Tibial artery (tissue), 4 donors: ENCODE data around the gene DUSP28.
"Not testable (repeated sequence)": the region's sequence is repeated elsewhere in the genome, so short reads cannot be mapped to it uniquely, and the experiment has no call there.

Experiments used
- DNase-seq, 2 donors: peaks; one replicate each; pipeline ENCODE4 v3.0.0-alpha.2; 2019
- H3K27ac ChIP-seq, 2 donors: fragments of 200-600 bp; sonication (generic) in 1 of 2; 1 replicate in 1 of 2; 2 replicates in 1 of 2; pipeline ENCODE4 v1.5.1; 2018 to 2019; ENCODE audit warnings: mild to moderate bottlenecking in 1 of 2
- H3K27me3 ChIP-seq, 2 donors: fragments of 200-600 bp; sonication (generic) in 1 of 2; one replicate each; pipeline versions ENCODE4 v1.5.1 to v1.6.0; 2016 to 2019
- H3K36me3 ChIP-seq, 3 donors: fragments of 200-600 bp; sonication (generic) in 2 of 3; one replicate each; pipeline ENCODE4 v1.5.1; 2016 to 2019; ENCODE audit warnings: mild to moderate bottlenecking in 2 of 3
- H3K4me1 ChIP-seq, 4 donors: fragments of 200-600 bp; sonication (generic) in 2 of 4; 1 replicate in 3 of 4; 2 replicates in 1 of 4; pipeline ENCODE4 v1.5.1; 2016 to 2019
- H3K4me3 ChIP-seq, 2 donors: fragments of 200-600 bp; sonication (generic) in 1 of 2; 1 replicate in 1 of 2; 2 replicates in 1 of 2; pipeline ENCODE4 v1.5.1; 2018 to 2019; ENCODE audit warnings: mild to moderate bottlenecking in 2 of 2
- H3K9me3 ChIP-seq, 3 donors: fragments of 200-600 bp; sonication (generic) in 1 of 3; one replicate each; pipeline ENCODE4 v1.5.1; 2016 to 2019
- CTCF ChIP-seq, 2 experiments: fragments of 200-600 bp in 1 of 2; fragments of 450-650 bp in 1 of 2; IDR thresholded peaks; one replicate each; pipeline ENCODE4 v1.5.1; 2017 to 2019; ENCODE audit warnings: antibody characterized with exemption in 2 of 2, mild to moderate bottlenecking in 1 of 2, moderate library complexity in 1 of 2
- intact Hi-C: fragments of 100-400 bp; cut with DNase I; formaldehyde crosslinking; loops from one replicate; pipeline ENCODE4 v1.15.0; 2023; ENCODE audit warnings: low total_unique reads

Gene DUSP28

GRCh38 chr2:240529344-240529999 lies 30.7 kb upstream of the DUSP28 start:
- peaks cover 36 to 51% (median 43%) of the 10 kb centered on the region in 3 donors for H3K36me3 ChIP-seq
- H3K4me3 ChIP-seq: no peak overlapping the region
- DNase-seq: no peak
- H3K9me3 ChIP-seq: peaks cover 0 to 23% (median 4%) of the 10 kb centered on the region in 3 donors
- no peak overlapping the region for H3K27ac ChIP-seq
- no peaks in the 10 kb centered on the region for H3K4me1 ChIP-seq
- no peak for TF ChIP-seq CTCF (IDR thresholded peaks at IDR 0.05)
- intact Hi-C loops: loop anchor here (10.0 kb wide), 1 partner anchor 175 kb away; no protein-coding TSS in a partner anchor
- H3K27me3 ChIP-seq: no peaks in the 10 kb centered on the region

- H3K27ac ChIP-seq: no peak overlapping the region
- H3K4me3 ChIP-seq: no peak overlapping the region
- intact Hi-C loops: no loop called here
- TF ChIP-seq CTCF (IDR thresholded peaks at IDR 0.05): no peak
- no peak for DNase-seq
- no peaks in the 10 kb centered on the region for H3K27me3 ChIP-seq
- peaks cover 29 to 44% (median 43%) of the 10 kb centered on the region in 3 donors for H3K36me3 ChIP-seq
- H3K4me1 ChIP-seq: no peaks in the 10 kb centered on the region
- H3K9me3 ChIP-seq: peaks cover 0 to 23% (median 4%) of the 10 kb centered on the region in 3 donors
Measured at GRCh38 chr2:240530181-240530580, 30.0 kb upstream of the DUSP28 start.

- Histone ChIP-seq H3K4me1 (no peaks in the 10 kb centered on the region), H3K36me3 (peaks cover 20 to 43% (median 36%) of the 10 kb centered on the region in 3 donors), H3K9me3 (peaks cover 0 to 23% (median 4%) of the 10 kb centered on the region in 3 donors), H3K4me3 (no peak overlapping the region), H3K27ac (no peak overlapping the region), H3K27me3 (no peaks in the 10 kb centered on the region)
- DNase-seq: no peak
- intact Hi-C loops: no loop called here
- TF ChIP-seq CTCF (IDR thresholded peaks at IDR 0.05): no peak
Measured at GRCh38 chr2:240531038-240531437, 29.1 kb upstream of the DUSP28 start.

GRCh38 chr2:240532031-240532775 lies 28.0 kb upstream of the DUSP28 start:
- Histone ChIP-seq H3K36me3 (peaks cover 19 to 43% (median 27%) of the 10 kb centered on the region in 3 donors), H3K4me3 (no peak overlapping the region), H3K4me1 (no peaks in the 10 kb centered on the region), H3K9me3 (peaks cover 0 to 23% (median 4%) of the 10 kb centered on the region in 3 donors), H3K27me3 (no peaks in the 10 kb centered on the region), H3K27ac (no peak overlapping the region)
- no peak for TF ChIP-seq CTCF (IDR thresholded peaks at IDR 0.05)
- intact Hi-C loops: loop anchor here (1.0 kb wide), 1 partner anchor 46 kb away; no protein-coding TSS in a partner anchor
- DNase-seq: no peak

GRCh38 chr2:240538031-240538780 lies 22.0 kb upstream of the DUSP28 start:
- Histone ChIP-seq H3K9me3 (no peaks in the 10 kb centered on the region), H3K4me3 (no peak overlapping the region), H3K36me3 (peaks cover 6 to 43% (median 38%) of the 10 kb centered on the region in 3 donors), H3K4me1 (no peaks in the 10 kb centered on the region), H3K27me3 (no peaks in the 10 kb centered on the region), H3K27ac (no peak overlapping the region)
- TF ChIP-seq CTCF (IDR thresholded peaks at IDR 0.05): no peak
- intact Hi-C loops: no loop called here
- DNase-seq: no peak

GRCh38 chr2:240539101-240539500 lies 21.1 kb upstream of the DUSP28 start:
- intact Hi-C loops, H3K27ac ChIP-seq, H3K9me3 ChIP-seq, H3K4me3 ChIP-seq, H3K4me1 ChIP-seq, DNase-seq, H3K27me3 ChIP-seq: not testable (repeated sequence)
- H3K36me3 ChIP-seq: peaks cover 6 to 41% (median 38%) of the 10 kb centered on the region in 3 donors
